ENCODE data around the gene RNU1-2.
"Not testable (repeated sequence)": the region's sequence is repeated elsewhere in the genome, so short reads cannot be mapped to it uniquely, and the experiment has no call there.

Gene RNU1-2

DNA sequence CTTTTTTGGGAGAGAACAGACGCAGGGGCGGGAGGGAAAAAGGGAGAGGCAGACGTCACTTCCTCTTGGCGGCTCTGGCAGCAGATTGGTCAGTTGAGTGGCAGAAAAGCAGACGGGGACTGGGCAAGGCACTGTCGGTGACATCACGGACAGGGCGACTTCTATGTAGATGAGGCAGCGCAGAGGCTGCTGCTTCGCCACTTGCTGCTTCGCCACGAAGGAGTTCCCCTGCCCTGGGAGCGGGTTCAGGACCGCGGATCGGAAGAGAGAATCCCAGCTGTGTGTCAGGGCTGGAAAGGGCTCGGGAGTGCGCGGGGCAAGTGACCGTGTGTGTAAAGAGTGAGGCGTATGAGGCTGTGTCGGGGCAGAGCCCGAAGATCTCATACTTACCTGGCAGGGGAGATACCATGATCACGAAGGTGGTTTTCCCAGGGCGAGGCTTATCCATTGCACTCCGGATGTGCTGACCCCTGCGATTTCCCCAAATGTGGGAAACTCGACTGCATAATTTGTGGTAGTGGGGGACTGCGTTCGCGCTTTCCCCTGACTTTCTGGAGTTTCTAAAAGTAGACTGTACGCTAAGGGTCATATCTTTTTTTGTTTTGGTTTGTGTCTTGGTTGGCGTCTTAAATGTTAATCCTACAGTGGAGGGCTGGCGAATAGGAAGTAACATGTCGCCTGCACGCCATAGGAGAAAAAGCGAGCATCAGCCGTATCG is at the start of gene RNU1-2:
RNU1-2 (plus strand) TSS at position 383 of the 718 bp plus-strand sequence.
- DNase-seq (ENCODE audit: low spot score), result peak; percentile 93

DNA sequence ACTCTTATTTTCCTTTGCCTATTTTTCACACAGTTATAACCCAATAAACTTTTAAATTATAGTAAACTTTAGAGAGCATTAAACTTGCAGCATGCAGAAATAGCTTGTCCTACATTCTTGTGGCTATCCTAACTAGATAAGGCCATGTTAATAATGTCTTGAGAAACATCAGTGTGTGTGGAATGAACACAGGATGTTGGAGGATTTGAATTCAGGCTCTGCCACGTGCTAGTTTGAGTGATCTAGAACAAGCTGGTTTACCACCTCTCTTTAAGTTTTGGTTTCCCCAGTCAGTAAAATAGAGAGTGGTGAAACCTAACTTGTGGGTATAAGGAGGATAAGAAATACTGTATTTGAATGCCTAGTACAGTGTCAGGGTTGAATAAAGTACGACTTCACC is 39.6 kb upstream of the RNU1-2 start:
- DNase-seq (ENCODE audit: low spot score), result not testable (repeated sequence)

GRCh38 chr1:16859167-16860041 is 36.4 kb upstream of the RNU1-2 start:
- DNase-seq (ENCODE audit: low spot score), result not testable (repeated sequence)

GRCh38 chr1:16860048-16860447 is 35.7 kb upstream of the RNU1-2 start:
- DNase-seq (ENCODE audit: low spot score), result not testable (repeated sequence)

GRCh38 chr1:16861832-16862245 is 33.9 kb upstream of the RNU1-2 start:
- not testable (repeated sequence) for DNase-seq (ENCODE audit: low spot score)

- DNase-seq (ENCODE audit: low spot score), result not testable (repeated sequence)
These were observed 33.4 kb upstream of the RNU1-2 start for GRCh38 chr1:16862415-16862814.

GRCh38 chr1:16863024-16863423 is 32.8 kb upstream of the RNU1-2 start:
- not testable (repeated sequence) for DNase-seq (ENCODE audit: low spot score)

- not testable (repeated sequence) for DNase-seq (ENCODE audit: low spot score)
These were observed 28.7 kb upstream of the RNU1-2 start for GRCh38 chr1:16866926-16867707.

GRCh38 chr1:16868787-16869186 is 27.0 kb upstream of the RNU1-2 start:
- DNase-seq (ENCODE audit: low spot score), result not testable (repeated sequence)

- not testable (repeated sequence) for DNase-seq (ENCODE audit: low spot score)
These were observed 25.8 kb upstream of the RNU1-2 start for GRCh38 chr1:16869996-16870395.

DNA sequence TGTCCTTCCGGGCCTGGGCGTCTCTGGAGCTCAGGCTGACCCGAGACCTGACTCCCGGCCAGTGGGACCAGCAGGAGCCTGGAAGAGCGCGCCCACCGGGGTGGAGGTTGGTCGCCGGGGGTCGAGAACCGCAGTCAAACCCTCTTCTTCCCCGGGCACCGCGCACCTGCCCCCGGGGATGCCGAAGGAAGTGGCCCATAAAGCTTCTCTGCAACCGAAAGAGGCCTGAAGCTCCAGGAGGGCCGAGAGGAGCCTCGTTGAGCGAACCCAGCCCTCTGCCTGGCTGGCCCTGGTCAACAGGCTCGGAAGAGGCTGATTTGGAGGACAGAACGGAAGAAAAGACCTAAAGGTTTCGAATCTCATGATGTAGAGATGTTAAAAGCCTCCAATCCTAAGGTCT is 24.6 kb upstream of the RNU1-2 start:
- DNase-seq (ENCODE audit: low spot score), result not testable (repeated sequence)

DNA sequence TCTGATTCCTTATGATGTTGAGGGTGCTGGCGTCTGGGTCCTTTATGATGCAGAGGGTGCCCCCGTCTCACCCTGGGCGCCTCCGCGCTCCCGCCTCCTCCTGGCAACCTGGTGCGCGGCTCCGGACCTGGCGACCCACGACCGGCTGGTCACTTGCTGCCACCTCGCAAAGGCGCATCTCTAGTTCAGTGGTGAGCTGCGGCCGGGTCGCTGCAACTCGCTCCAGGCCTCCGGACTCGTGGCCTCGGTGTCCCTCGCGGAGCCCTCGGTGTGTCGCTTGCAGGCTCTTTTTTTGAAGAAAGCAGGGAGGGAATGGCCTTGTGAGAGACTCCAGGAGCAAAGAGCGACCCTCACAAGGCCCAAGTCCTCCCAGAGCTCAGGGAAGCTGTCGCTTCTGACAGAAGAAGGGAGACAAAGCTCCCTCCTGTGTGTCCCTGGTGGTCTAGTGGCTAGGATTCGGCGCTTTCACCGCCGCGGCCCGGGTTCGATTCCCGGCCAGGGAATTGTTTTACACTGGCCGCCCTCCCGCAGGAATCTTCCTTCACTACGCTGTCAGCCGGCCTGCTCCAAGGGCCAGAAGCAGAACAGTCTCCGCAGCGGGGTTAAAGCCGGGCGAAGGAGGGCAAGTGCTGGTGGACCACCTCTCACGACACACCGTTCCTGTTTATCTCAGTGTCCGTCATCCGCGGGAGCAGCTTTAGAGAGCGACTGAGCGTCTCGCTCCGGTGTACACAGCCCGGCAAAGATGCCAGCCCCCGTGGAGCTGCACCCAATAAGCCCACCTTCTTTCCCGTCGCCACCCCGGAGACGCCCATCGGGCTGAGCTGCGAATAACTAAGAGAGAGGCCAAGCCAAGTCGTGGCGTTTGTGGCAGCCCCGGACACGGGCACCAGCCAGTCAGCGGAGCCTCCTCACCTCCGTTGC is 23.4 kb upstream of the RNU1-2 start:
- DNase-seq (ENCODE audit: low spot score), result peak; percentile 57

DNA sequence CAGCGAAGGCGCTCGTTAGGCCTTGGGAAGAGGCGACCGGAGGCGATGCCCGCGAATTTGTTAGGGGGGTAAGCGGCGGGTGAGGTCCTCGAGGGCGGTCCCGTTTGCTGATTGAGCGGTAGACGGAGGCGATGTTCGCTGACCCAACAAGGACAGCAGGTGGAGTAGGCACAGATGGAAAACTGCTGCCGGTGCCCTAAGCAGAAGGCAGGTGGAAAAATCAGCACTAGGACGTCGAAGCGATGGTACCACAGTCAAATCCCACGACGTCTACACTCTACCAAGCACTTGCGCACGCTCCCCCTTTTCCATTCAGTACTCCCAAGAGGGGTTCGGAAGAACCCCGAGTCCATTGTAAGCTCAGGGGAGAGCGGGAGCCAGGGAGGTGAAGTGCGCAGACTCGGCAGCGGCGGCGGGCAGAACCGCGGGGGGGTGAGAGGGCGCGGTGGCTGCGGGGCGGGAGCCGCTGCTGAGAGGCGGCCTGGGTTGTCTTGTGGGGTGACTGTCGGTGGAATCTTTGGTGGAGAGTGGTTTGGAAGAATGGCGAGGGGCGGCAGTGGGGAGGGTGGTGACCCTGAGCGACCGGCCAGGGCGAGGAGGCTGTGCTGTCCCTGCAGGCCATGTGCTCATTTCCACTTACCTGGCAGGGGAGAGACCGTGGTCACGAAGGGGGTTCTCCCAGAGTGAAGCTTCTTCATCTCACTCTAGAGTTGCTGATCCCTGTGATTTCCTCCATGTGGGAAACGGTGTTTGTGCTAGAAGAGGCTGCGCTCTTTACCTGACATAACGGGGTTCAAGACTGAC is 22.5 kb upstream of the RNU1-2 start:
- DNase-seq (ENCODE audit: low spot score), result peak; percentile 65

DNA sequence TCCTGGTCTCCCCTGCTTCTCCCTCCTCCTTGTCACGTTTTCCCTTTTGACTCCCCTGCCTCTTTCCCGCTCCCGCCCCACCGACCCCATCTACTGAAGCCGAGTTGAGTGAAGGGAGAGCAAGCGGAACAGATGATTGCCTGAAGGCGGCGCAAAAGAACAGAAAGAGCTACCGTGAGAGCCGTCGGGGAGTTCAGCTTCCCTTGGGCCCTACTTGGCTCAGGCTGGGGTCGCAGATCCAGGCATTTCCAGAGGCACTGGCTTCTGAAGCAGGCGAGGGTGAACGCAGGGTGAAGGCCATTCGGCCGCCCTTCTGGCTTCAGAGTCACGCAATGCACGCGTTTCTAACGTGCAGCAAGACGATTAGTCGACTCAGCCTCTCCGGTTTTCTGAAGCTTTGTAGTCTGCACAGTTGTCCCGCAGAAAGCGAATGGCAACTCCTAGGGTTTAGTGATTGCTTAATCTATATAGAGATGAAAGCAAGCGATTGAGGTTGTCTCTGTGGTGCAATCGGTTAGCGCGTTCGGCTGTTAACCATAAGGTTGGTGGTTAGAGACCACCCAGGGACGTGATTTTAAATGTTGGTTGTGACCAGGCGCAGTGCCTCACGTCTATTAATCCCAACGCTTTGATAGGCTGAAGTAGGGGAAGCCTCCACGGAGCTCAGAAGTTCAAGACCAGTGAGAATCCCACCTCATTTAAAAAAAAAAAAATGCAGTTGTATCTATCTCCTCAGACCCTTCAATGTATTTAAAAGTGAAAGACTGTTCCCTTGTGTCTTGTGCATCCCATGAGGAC is 20.6 kb upstream of the RNU1-2 start:
- not testable (repeated sequence) for DNase-seq (ENCODE audit: low spot score)

- not testable (repeated sequence) for DNase-seq (ENCODE audit: low spot score)
These were observed 14.0 kb upstream of the RNU1-2 start for GRCh38 chr1:16881742-16882141.

DNA sequence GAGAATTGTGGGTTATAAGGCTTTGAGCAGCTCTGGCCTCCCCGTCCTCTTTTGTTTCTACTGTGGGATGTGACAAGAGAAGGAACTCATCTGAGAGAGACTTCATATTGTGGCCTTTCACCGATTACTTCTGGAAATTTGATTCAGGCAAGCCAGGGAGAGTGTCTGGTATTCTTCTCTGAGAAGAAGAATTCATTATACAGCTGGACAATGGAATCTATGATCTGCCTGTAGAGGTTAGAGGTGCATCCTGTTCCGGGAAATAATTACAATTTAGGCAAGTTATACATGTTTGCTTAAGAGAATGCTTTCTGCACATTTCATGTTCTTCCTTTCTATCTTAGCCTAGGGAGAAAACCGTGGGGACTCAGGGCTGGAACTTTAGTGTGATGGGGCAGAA is 12.8 kb upstream of the RNU1-2 start:
- no peak for DNase-seq (ENCODE audit: low spot score)

DNA sequence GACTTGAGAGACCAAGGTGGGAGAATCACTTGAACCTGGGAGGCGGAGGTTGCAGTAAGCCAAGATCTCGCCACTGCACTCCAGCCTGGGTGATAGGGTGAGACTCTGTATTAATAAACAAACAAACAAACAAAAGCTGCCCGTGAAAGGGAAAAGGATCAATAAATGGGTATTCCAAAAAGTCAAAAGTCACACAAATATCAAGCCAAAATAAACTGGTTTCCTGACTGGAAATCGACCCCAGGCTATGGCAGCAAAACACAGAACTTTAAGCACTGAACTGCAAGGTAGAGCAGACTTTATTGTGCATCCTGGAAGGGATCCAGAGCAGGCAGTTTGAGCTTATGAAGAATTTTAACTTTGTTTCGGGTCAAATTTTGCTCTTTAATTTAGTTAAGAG is 11.3 kb upstream of the RNU1-2 start:
- DNase-seq (ENCODE audit: low spot score), result not testable (repeated sequence)

GRCh38 chr1:16886860-16887605 is 8.7 kb upstream of the RNU1-2 start:
- no peak for DNase-seq (ENCODE audit: low spot score)
